ENCODE results near the gene TTC13.

- TF ChIP-seq EZH2 (IDR thresholded peaks at IDR 0.05): no peak
- TF ChIP-seq POLR2AphosphoS5 (IDR thresholded peaks at IDR 0.05; ENCODE audit: borderline replicate concordance, low read depth, low read length): no peak
- TF ChIP-seq FOXP2 (optimal IDR thresholded peaks at IDR 0.05; ENCODE audit: control extremely low read depth, extremely low read length, insufficient read depth): no peak
Observed at GRCh38 chr1:230976825-230977747, 1.6 kb downstream of the TTC13 start.

All from SK-N-MC (cell line).